HG02588 (cell line): ENCODE results near the gene TTC27.
"Not testable (repeated sequence)": the region's sequence is repeated elsewhere in the genome, so short reads cannot be mapped to it uniquely, and the experiment has no call there.

ENCODE experiments used
- ATAC-seq: cut with Tn5 transposase; IDR thresholded peaks from one replicate; pipeline ENCODE4 v1.9.1; 2021; ENCODE audit warnings: mild to moderate bottlenecking, moderate library complexity; ENCODE audit not compliant: unreplicated experiment

TTC27 gene

DNA sequence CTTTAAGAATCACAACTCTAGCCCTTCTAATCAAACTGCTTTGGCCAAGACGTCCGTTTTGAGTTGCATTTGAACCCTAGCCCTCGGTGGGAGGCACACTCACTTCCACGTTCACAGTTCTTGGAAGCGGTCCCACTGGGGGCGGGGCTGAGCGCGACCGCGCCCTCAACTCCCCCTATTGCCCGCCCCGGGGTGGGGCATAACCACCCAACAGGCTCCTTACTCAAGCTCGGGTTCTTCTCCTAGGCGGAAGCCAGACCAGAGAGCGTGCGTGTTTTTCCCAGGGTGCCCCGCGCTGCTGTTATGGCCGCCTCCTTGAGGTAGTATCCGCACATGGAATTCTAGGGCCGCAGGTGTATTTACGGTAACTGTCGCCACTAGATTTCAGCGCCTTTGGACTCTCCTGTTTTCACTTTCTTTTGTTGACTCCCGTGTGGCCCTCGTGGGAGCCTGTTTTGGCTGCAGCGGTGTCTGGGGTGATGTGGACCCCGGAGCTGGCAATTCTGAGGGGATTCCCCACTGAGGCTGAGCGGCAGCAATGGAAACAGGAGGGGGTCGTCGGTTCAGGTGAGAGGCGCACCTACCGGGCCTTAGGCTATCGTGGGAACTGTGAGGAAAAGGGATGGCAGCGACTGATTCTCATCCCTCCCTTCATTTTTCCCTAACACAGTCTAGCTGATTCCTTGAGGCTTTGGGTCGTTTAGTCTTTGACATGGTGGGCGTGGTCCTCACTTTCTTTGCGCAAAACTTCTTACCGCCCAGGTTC is at the start of gene TTC27:
TTC27 (plus strand) TSS at position 237 of the 766 bp plus-strand sequence; CDS start at position 480, 243 bp downstream.
- peak; percentile 100 for ATAC-seq

- peak; percentile 65 for ATAC-seq
Observed at GRCh38 chr2:32591669-32592463, 36.0 kb upstream of the TTC27 start.

DNA sequence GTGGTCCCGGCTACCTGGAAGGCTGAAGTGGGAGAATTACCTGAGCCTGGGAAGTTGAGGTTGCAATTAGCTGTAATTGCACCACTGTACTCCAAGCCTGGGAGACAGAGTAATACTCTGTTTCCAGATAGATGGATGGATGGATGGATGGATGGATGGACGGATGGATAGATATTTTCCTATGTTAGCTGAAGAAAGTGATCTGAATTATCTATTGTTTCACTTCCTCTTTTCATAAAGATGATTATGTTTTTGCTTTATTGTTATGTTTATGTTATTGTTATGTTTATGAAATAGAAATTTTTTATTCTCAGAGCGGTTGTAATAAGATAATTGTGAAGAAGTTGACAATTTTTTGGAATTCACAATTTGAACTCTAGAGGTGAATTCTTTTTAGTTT is 33.3 kb upstream of the TTC27 start:
- ATAC-seq, result no peak

- ATAC-seq, result no peak
Observed at GRCh38 chr2:32611366-32611765, 16.5 kb upstream of the TTC27 start.

DNA sequence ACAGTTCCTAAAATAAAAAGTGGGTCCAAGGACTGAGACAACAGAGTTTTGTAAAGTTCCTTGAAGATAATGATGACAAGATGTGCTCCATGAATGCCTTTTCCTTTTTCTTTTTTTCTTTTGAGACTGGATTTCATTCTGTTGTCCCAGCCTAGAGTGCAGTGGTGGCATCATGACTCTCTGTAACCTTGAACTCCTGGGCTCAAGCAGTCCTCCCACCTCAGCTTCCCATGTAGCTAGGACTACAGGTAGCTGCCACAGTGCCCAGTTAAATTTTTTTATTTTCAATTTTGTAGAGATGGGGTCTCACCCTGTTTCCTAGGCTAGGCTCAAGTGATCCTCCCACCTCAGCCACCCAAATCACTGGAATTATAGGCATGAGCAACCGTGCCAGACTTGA is 16.1 kb upstream of the TTC27 start:
- ATAC-seq, result no peak

DNA sequence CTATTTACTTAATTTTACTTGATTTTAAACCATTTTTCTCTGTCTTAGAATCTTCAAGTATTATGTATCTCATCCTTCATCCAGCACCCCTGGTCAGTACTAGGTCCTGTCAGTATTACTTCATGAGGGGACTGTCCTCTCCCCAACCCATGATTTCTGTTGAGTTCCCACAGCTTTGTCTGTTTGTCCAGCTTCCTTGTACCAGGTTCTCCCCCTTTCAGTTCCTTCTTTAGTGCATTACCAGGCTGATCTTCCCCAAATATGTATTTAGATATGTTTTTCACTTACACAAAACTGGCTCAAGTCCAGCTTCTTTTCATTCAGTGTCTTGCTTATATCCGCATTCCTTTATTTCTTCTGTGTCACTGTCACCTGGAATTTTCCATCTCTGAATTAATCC is 13.8 kb upstream of the TTC27 start:
- ATAC-seq, result no peak

- ATAC-seq, result no peak
Observed at GRCh38 chr2:32617599-32618189, 10.2 kb upstream of the TTC27 start.

- no peak for ATAC-seq
Observed at GRCh38 chr2:32622570-32623310, 5.1 kb upstream of the TTC27 start.

GRCh38 chr2:32623311-32623706 is 4.5 kb upstream of the TTC27 start:
- ATAC-seq, result no peak

- ATAC-seq, result no peak
Observed at GRCh38 chr2:32624812-32625211, 3.0 kb upstream of the TTC27 start.

DNA sequence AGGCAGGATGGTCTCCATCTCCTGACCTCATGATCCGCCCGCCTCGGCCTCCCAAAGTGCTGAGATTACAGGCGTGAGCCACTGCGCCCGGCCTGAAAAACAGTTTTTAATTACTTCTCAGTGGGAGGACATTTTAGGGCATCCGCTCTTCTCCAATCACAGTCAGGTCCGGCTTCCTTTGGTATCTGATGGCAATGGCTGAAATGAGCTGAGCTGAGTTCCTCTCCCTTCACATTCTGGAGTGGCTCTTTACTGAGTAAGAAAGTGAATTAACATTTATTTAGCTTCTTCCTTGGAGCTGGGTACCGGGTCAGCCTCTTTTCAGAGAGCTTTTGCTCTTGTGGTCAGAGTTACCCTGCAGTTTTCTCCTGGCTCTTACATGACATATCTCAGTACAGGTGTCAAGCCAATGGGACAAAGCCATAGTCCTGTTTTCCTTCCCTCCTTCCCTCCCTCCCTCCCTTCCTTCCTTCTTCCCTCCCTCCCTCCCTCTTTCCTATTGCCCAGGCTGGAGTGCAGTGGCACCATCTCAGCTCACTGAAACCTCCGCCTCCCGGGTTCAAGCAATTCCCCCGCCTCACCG is 1.1 kb upstream of the TTC27 start:
- no peak for ATAC-seq

DNA sequence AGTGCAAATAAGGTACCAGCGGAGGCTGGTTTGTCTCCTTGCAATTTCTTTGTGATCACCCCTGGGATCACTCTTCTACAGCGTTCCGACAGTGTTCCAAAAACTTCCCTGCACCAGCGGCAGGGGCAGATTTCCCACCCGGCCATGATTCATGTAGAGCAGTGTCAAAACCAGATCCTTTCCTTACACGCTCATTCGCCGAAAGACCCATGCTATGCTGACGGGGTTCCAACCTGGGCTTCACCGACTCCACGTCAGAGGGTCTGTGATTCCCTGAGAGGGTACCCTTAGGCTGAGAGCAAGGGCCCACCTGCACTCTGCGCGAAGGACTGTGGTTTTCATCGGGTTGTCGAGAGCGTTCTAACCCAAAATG is 423 bp upstream of the TTC27 start:
- peak; percentile 40 for ATAC-seq

GRCh38 chr2:32632089-32632488 is 4.2 kb downstream of the TTC27 start:
- no peak for ATAC-seq

GRCh38 chr2:32633040-32633439 is 5.2 kb downstream of the TTC27 start:
- ATAC-seq, result no peak

DNA sequence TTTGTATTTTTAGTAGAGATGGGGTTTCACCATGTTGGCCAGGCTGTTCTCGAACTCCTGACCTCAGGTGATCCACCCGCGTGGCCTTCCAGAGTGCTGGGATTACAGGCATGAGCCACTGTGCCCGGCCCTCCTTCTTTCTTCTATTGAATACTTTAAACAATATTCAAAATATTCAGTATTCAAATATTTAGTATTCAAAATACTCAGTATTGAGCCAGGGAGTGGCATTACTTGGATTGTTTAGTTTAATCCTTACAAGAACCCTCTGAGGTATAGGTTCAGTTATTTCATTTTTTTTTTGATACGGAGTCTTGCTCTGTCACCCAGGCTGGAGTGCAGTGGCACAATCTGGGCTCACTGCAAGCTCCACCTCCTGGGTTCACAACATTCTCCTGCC is 10.7 kb downstream of the TTC27 start:
- ATAC-seq, result not testable (repeated sequence)

DNA sequence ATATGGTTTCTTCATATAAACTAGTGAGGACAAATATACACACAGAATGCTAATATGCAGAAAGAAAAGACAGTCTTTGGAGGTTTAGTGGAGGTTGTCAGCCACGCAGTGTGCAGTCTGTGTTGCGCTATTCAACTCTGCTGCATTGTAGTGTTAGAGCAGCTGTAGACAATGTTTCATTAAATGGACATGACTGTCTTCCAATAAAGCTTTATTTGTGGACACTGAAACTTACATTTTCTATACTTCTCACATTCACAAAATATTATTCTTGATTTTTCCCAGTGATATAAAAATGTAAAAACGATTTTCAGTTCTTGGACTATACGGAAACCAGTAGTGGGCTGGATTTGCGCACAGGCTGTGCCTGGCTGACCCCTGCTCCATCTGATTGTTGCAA is 13.3 kb downstream of the TTC27 start:
- no peak for ATAC-seq

GRCh38 chr2:32647180-32647651 is 19.4 kb downstream of the TTC27 start:
- ATAC-seq, result no peak

DNA sequence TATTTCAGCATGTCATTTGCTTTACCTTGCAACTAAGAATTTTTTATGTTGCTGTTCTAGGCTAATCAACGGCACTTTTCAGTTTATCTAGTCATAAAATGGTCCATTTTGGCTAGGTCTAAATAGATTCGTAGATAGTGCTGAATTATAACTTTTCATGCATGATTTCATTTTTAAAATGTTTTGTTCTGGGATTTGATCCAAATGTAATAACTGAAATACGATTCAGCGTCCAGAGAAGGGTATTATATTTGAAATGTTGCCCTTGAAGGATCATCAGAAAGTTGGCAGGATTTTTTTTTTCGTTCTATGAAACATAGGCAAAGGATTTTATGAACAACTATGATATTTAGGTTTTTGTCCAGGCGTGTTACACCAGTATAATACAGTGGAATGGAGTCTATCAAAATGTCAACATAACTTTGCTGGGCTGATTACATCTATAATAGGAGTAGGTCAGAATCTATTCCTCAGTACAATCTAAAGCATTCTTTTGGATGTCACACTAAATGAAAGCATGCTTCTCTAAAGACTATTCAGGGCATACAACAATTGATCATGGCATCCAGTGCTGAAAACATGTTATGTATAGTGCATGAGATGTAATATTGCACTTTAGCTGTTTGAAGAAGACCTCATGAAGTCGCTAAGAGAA is 24.8 kb downstream of the TTC27 start:
- ATAC-seq, result no peak

DNA sequence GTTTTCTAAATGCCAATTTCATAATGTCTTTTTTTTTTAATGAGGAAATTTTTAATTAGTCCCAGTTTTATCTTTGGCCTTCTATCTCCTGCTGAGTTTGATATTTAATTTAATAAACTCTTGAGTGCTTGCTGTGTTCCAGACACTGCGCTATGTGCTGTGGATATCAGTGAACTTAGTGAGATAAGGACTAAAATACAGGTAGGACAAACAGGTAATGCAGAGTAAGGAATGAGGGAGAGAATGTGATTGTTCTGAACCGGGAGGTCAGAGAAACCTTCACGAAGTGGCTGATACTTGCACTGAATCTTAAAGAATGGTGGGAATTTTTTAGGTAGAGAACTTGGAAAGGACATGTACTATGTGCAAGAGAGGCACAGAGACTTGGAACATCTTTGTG is 28.2 kb downstream of the TTC27 start:
- ATAC-seq, result no peak

DNA sequence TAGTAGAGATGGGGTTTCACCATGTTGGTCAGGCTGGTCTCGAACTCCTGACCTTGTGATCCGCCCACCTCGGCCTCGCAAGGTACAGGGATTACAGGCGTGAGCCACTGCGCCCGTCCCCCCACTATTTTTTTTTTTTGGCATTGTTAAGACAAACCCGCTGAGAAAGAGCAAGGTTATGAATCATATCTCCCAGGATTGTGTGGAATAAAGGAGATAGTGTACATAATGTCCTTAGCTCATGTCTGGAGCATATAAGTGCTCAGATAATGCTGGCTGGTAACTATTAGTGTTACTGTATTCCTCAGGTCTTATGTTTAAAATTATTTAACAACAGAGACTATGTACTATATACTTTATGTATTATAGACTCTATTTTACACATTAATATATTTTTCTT is 36.0 kb downstream of the TTC27 start:
- ATAC-seq, result no peak
